ENCODE data around the gene TNIK. TPM values are rescaled to one million over a fixed set of nuclear protein-coding genes. Genes with fewer than 3 reads are reported as not detected.
"Not testable (repeated sequence)": the region's sequence is repeated elsewhere in the genome, so short reads cannot be mapped to it uniquely, and the experiment has no call there.

The TNIK gene
- total and polyA plus RNA-seq, 3 donors from 2014 or later: 39.3 to 99.6 (median 83.5) TPM

DNA sequence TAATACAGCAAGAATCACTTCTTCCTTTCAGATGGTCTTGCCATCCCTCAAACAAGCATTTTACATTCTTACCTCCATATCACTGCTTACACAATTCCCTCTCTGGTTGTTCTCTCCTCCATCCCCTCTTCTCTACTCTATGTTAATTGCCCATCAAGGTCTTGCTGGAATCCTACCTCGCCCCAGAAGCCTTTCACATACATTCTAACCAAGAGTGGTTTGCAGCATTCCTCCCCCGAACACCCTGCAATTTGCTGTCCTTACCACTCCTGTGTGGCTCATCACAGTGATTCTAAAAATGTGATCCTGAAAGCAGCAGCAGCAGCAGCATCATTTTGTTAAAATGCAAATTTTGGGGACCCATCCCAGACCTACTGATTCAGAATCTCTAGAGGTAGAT lies 30.6 kb downstream of the TNIK start:
- H3K27me3 ChIP-seq: no peaks in the 10 kb centered on the region
- no peaks in the 10 kb centered on the region for H3K36me3 ChIP-seq (ENCODE audit: low read depth, missing control alignments)
- TF ChIP-seq, protein P1, sequence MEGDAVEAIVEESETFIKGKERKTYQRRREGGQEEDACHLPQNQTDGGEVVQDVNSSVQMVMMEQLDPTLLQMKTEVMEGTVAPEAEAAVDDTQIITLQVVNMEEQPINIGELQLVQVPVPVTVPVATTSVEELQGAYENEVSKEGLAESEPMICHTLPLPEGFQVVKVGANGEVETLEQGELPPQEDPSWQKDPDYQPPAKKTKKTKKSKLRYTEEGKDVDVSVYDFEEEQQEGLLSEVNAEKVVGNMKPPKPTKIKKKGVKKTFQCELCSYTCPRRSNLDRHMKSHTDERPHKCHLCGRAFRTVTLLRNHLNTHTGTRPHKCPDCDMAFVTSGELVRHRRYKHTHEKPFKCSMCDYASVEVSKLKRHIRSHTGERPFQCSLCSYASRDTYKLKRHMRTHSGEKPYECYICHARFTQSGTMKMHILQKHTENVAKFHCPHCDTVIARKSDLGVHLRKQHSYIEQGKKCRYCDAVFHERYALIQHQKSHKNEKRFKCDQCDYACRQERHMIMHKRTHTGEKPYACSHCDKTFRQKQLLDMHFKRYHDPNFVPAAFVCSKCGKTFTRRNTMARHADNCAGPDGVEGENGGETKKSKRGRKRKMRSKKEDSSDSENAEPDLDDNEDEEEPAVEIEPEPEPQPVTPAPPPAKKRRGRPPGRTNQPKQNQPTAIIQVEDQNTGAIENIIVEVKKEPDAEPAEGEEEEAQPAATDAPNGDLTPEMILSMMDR (IDR thresholded peaks at IDR 0.05): no peak
- TF ChIP-seq POLR2A (IDR thresholded peaks at IDR 0.05): no peak
- H3K4me3 ChIP-seq: no peak overlapping the region
- no peaks in the 10 kb centered on the region for H3K4me1 ChIP-seq
- no peak overlapping the region for H3K27ac ChIP-seq
- H3K9me3 ChIP-seq: no peaks in the 10 kb centered on the region
- 78 to 97% methylated on average over 2 of the region's 2 CpGs for WGBS, 2 donors
- intact Hi-C loops (cut with DNase I; ENCODE audit: low total_unique reads): no loop called here
- no peak for DNase-seq

DNA sequence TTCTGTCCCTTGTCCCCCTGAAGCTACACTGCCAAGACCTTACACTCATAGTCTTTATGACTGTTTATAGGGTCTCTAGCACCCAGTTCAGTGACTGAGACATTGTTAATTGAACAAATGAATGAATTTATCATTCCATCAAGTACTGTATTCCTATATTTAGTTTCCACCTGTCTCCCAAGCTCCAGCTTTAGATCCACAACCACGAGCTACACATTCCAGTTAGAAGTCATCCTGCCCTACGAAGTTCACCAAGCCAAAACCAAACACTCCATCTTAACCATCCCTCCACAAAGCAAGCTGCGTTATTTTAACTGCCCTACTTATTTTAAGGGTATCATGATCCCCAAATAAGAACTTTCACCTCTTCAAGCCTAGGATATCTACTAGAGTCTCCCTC lies 31.3 kb downstream of the TNIK start:
- no peak overlapping the region for H3K4me3 ChIP-seq
- no peaks in the 10 kb centered on the region for H3K36me3 ChIP-seq (ENCODE audit: low read depth, missing control alignments)
- no peaks in the 10 kb centered on the region for H3K4me1 ChIP-seq
- intact Hi-C loops (cut with DNase I; ENCODE audit: low total_unique reads): no loop called here
- WGBS, 2 donors: 90 to 98% methylated on average over 3 of the region's 3 CpGs
- H3K27ac ChIP-seq: no peak overlapping the region
- no peak for TF ChIP-seq POLR2A (IDR thresholded peaks at IDR 0.05)
- TF ChIP-seq, protein P1 (IDR thresholded peaks at IDR 0.05): no peak
- DNase-seq: no peak
- H3K27me3 ChIP-seq: no peaks in the 10 kb centered on the region
- no peaks in the 10 kb centered on the region for H3K9me3 ChIP-seq

DNA sequence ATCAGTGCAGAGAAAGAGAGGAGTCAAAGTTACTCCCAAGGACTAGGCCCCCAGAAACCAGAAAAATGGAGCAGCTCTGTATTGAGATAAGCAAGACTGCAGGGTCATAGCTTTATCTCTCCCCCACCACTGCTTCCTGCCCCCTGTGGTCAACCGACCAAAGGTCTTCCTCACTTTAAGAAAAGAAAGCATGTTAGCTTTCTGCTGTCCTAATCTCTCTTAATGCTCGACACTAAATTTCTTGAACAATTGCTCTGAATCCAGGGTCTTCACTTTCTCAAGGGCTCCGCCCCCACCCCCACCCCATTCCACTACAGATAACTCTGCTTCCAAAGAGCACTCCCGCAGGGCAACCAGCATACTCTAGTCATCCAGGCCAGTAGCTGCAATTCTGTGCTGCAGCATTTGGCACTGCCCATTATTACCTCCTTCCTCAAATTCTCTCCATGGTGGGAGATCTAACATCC lies 31.9 kb downstream of the TNIK start:
- no peaks in the 10 kb centered on the region for H3K36me3 ChIP-seq (ENCODE audit: low read depth, missing control alignments)
- no peak for DNase-seq
- H3K27me3 ChIP-seq: no peaks in the 10 kb centered on the region
- no peaks in the 10 kb centered on the region for H3K4me1 ChIP-seq
- TF ChIP-seq, protein P1 (IDR thresholded peaks at IDR 0.05): no peak
- TF ChIP-seq POLR2A (IDR thresholded peaks at IDR 0.05): no peak
- WGBS, 2 donors: 72 to 77% methylated on average over 4 of the region's 4 CpGs
- intact Hi-C loops (cut with DNase I; ENCODE audit: low total_unique reads): no loop called here
- H3K9me3 ChIP-seq: no peaks in the 10 kb centered on the region
- H3K4me3 ChIP-seq: no peak overlapping the region
- no peak overlapping the region for H3K27ac ChIP-seq

DNA sequence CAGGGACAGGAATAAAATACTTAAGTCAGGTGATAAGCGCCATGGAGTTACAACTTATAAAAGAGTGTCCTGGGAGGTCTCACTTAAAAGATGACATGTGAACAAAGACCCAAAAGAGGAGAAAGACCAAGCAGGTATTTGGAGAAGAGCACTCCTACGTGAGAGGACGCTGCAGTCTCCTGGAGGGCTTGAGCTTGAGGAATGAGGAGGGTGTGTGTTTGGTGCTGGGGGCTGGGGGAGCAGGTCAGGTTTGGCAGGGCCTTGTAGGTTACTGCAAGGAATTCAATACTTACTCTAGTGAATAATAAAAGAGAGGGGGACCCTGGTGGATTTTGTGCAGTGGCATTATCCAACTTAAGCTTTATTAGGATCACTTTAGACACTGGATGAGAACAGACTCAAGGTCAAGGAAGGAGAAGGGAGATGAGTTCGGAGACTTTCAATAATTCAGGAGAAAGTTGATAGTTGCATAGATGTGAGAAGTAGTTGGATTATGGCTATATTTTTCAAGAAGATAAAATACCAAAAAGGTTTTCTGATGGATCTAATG lies 32.4 kb downstream of the TNIK start:
- intact Hi-C loops (cut with DNase I; ENCODE audit: low total_unique reads): no loop called here
- TF ChIP-seq POLR2A (IDR thresholded peaks at IDR 0.05): no peak
- TF ChIP-seq, protein P1 (IDR thresholded peaks at IDR 0.05): no peak
- no peak for DNase-seq
- no peaks in the 10 kb centered on the region for H3K9me3 ChIP-seq
- no peaks in the 10 kb centered on the region for H3K27me3 ChIP-seq
- no peaks in the 10 kb centered on the region for H3K4me1 ChIP-seq
- H3K36me3 ChIP-seq (ENCODE audit: low read depth, missing control alignments): no peaks in the 10 kb centered on the region
- 86 to 88% methylated on average over 4 of the region's 4 CpGs for WGBS, 2 donors
- no peak overlapping the region for H3K4me3 ChIP-seq
- H3K27ac ChIP-seq: no peak overlapping the region

DNA sequence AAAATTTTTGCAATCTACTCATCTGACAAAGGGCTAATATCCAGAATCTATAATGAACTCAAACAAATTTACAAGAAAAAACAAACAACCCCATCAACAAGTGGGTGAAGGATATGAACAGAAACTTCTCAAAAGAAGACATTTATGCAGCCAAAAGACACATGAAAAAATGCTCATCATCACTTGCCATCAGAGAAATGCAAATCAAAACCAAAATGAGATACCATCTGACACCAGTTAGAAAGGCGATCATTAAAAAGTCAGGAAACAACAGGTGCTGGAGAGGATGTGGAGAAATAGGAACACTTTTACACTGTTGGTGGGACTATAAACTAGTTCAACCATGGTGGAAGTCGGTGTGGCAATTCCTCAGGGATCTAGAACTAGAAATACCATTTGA lies 36.1 kb downstream of the TNIK start:
- H3K4me1 ChIP-seq; H3K27ac ChIP-seq; DNase-seq; H3K36me3 ChIP-seq (ENCODE audit: low read depth, missing control alignments); H3K9me3 ChIP-seq; H3K4me3 ChIP-seq; intact Hi-C loops (cut with DNase I; ENCODE audit: low total_unique reads); H3K27me3 ChIP-seq: not testable (repeated sequence)
- WGBS, 2 donors: 88 to 89% methylated on average over 2 of the region's 2 CpGs

DNA sequence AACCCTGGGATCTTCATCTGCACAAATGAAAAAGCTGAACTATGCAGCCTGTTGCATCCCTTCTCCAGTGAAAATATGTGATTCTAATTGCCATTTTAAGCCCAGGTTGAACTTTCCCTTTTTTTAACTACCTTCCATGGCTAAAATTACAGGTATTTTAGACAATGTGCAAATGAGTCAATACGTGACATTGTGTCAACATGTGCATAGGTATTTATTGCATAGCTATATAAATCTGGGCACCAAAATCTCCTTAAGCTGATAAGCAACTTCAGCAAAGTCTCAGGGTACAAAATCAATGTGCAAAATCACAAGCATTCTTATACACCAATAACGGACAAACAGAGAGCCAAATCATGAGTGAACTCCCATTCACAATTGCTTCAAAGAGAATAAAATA lies 37.4 kb downstream of the TNIK start:
- H3K4me3 ChIP-seq; intact Hi-C loops (cut with DNase I; ENCODE audit: low total_unique reads); H3K4me1 ChIP-seq; H3K9me3 ChIP-seq; H3K27ac ChIP-seq; DNase-seq; H3K27me3 ChIP-seq; H3K36me3 ChIP-seq (ENCODE audit: low read depth, missing control alignments): not testable (repeated sequence)
- 64 to 85% methylated on average over 2 of the region's 2 CpGs for WGBS, 2 donors
